K562 (cell line): ENCODE measurements around the gene TIPARP. TPM values are rescaled to one million over a fixed set of nuclear protein-coding genes. Genes with fewer than 3 reads are reported as not detected.

ENCODE experiments used
- ATAC-seq: fragments of 200-7000 bp; cut with Tn5 transposase; 3 replicates; pipeline ENCODE4 v1.9.1; 2020; ENCODE audit warnings: moderate library complexity
- BruUV-seq: library from RNA; stranded (reverse); fragments of 400-500 nt; replicated peaks from 2 replicates; lab custom pipeline; 2021; lab: Mats Ljungman, UMichigan
- CTCF ChIA-PET: fragments of 300-600 bp; formaldehyde crosslinking; extraction: SDS; loops from one replicate; lab custom pipeline; 2021; ENCODE audit warnings: low intra/inter-chr PET ratio; lab: Yijun Ruan, JAX
- POLR2A ChIA-PET: fragments of 300-600, 350-650 bp; sonication (Branson Sonifier 250); formaldehyde crosslinking; extraction: SDS; loops from one replicate; lab custom pipeline; 2021; ENCODE audit warnings: antibody characterized with exemption, inconsistent platforms; lab: Yijun Ruan, JAX
- DNase-seq, 4 experiments: peaks; one replicate each; pipeline versions ENCODE4 v3.0.0 to v3.0.0-alpha.2; 2011 to 2018; ENCODE audit warnings: low spot score in 3 of 4, mixed read lengths in 3 of 4; ENCODE audit errors: extremely low read depth in 1 of 4
- FAIRE-seq: peaks from 2 replicates; lab custom pipeline; 2011; peaks lifted over from hg19 to GRCh38; lab: Jason Lieb, UNC
- H2AFZ ChIP-seq: 2 replicates; pipeline ENCODE4 v1.6.0; 2011; ENCODE audit warnings: low read depth, low read length, control low read depth, inconsistent platforms
- H3K27ac ChIP-seq: fragments of 200-600 bp; 3 replicates; pipeline ENCODE4 v1.8.0; 2011; ENCODE audit warnings: low read depth, mild to moderate bottlenecking, control low read depth, inconsistent platforms, low read length, moderate library complexity, mixed read lengths; ENCODE audit errors: extremely low read depth
- H3K27me3 ChIP-seq, 2 experiments: fragments of 300-600 bp in 1 of 2; 2 replicates in 1 of 2; 3 replicates in 1 of 2; pipeline versions ENCODE4 v1.6.0 to v1.8.0; 2011; ENCODE audit warnings: inconsistent platforms in 2 of 2, low read length in 2 of 2, mild to moderate bottlenecking in 1 of 2, mixed read lengths in 1 of 2, moderate library complexity in 1 of 2; ENCODE audit not compliant: control insufficient read depth in 2 of 2, insufficient read depth in 2 of 2
- H3K36me3 ChIP-seq: fragments of 300-600 bp; 3 replicates; pipeline ENCODE4 v1.8.0; 2011; ENCODE audit warnings: mild to moderate bottlenecking, low read length, inconsistent platforms; ENCODE audit not compliant: control insufficient read depth, insufficient read depth
- H3K4me1 ChIP-seq, 2 experiments: fragments of 200-600 bp in 1 of 2; replicated peaks in 1 of 2; 2 replicates in 1 of 2; 3 replicates in 1 of 2; pipeline versions ENCODE4 v1.5.1 to v1.8.0; 2011; ENCODE audit warnings: inconsistent platforms in 2 of 2, low read length in 2 of 2, mild to moderate bottlenecking in 1 of 2, mixed read lengths in 1 of 2, moderate library complexity in 1 of 2; ENCODE audit not compliant: control insufficient read depth in 2 of 2, insufficient read depth in 2 of 2
- H3K4me2 ChIP-seq: 2 replicates; pipeline ENCODE4 v1.6.1; 2011; ENCODE audit warnings: low read length, control low read depth, inconsistent platforms, mixed read lengths; ENCODE audit not compliant: insufficient read depth
- H3K4me3 ChIP-seq: fragments of 200-600 bp; sonication (generic), shearing (Covaris generic); 2 replicates; pipeline ENCODE4 v1.5.1; 2016; ENCODE audit warnings: control low read depth, inconsistent platforms
- H3K79me2 ChIP-seq: fragments of 200-600 bp; 3 replicates; pipeline ENCODE4 v1.8.0; 2011; ENCODE audit warnings: low read length, inconsistent platforms; ENCODE audit not compliant: control insufficient read depth, insufficient read depth
- H3K9ac ChIP-seq, 2 experiments: 2 replicates each; pipeline versions ENCODE4 v1.6.0 to v1.6.1; 2011; ENCODE audit warnings: low read depth in 2 of 2, low read length in 2 of 2, control low read depth in 1 of 2, inconsistent platforms in 1 of 2, mild to moderate bottlenecking in 1 of 2, mixed read lengths in 1 of 2; ENCODE audit not compliant: insufficient read depth in 1 of 2
- H3K9me1 ChIP-seq: one replicate; pipeline ENCODE4 v1.6.0; 2011; ENCODE audit warnings: inconsistent platforms, mild to moderate bottlenecking, low read length, moderate library complexity; ENCODE audit not compliant: control insufficient read depth, insufficient read depth
- H3K9me3 ChIP-seq: replicated peaks from 2 replicates; pipeline ENCODE4 v1.5.1; 2011; ENCODE audit warnings: low read depth, low read length, inconsistent platforms; ENCODE audit not compliant: control insufficient read depth, insufficient read depth
- H4K20me1 ChIP-seq: replicated peaks from 2 replicates; pipeline ENCODE4 v1.6.1; 2011; ENCODE audit warnings: low read length, inconsistent platforms, mixed read lengths; ENCODE audit not compliant: control insufficient read depth, insufficient read depth
- BCL6 ChIP-seq: fragments of 250-450 bp; sonication (Bioruptor Pico); IDR thresholded peaks from 2 replicates; pipeline ENCODE4 v1.4.0; 2020
- DDX20 ChIP-seq: fragments of 450-650 bp; IDR thresholded peaks from 2 replicates; pipeline ENCODE4 v1.6.1; 2016; ENCODE audit warnings: missing genetic modification characterization, low read depth, mild to moderate bottlenecking, missing compliant biosample characterization, moderate library complexity
- ETS2 ChIP-seq: IDR thresholded peaks from 2 replicates; pipeline ENCODE4 v1.6.1; 2016; ENCODE audit warnings: borderline replicate concordance, missing genetic modification characterization, mild to moderate bottlenecking, moderate library complexity, missing compliant biosample characterization; ENCODE audit not compliant: poor library complexity, severe bottlenecking
- GTF2A2 ChIP-seq: IDR thresholded peaks from 2 replicates; pipeline ENCODE4 v1.6.1; 2016; ENCODE audit warnings: mild to moderate bottlenecking, missing genetic modification characterization, missing compliant biosample characterization
- HDAC6 ChIP-seq: IDR thresholded peaks from 2 replicates; pipeline ENCODE4 v1.6.1; 2012; ENCODE audit warnings: low read depth, mild to moderate bottlenecking, control low read depth, inconsistent platforms, low read length, moderate library complexity
- MAFG ChIP-seq: fragments of 450-650 bp; conservative IDR thresholded peaks from 2 replicates; pipeline ENCODE4 v1.6.1; 2016; ENCODE audit warnings: missing genetic modification characterization, missing compliant biosample characterization
- POU5F1 ChIP-seq: fragments of 150-350 bp; IDR thresholded peaks from 2 replicates; pipeline ENCODE4 v1.6.1; 2014; ENCODE audit warnings: borderline replicate concordance, low read length, low read depth, mild to moderate bottlenecking; ENCODE audit not compliant: partially characterized antibody
- TRIM28 ChIP-seq: fragments of 450-650 bp; IDR thresholded peaks from 2 replicates; pipeline ENCODE4 v1.6.1; 2017
- ZNF3 ChIP-seq: fragments of 250-450 bp; sonication (Bioruptor Pico); IDR thresholded peaks from 2 replicates; pipeline ENCODE4 v1.5.0; 2021; ENCODE audit warnings: mild to moderate bottlenecking, moderate library complexity
- ZNF449 ChIP-seq: fragments of 250-450 bp; sonication (Bioruptor Pico); IDR thresholded peaks from 2 replicates; pipeline ENCODE4 v1.8.0; 2022; ENCODE audit warnings: moderate library complexity, mild to moderate bottlenecking, inconsistent platforms
- WGBS: fragments of 100-300 bp; shearing (Covaris generic); methylation state at CpG from one replicate; pipeline ENCODE4 v1.1.6; 2016; ENCODE audit warnings: low coverage, mixed read lengths; ENCODE audit not compliant: insufficient coverage; ENCODE audit errors: missing lambda C conversion rate; 5-methylcytosine and 5-hydroxymethylcytosine counted together
- in situ Hi-C: fragments of 300-500 bp; cut with MboI; formaldehyde crosslinking; loops from 4 replicates; pipeline ENCODE4 v1.15.0; 2018; ENCODE audit warnings: inconsistent platforms, mixed read lengths
- intact Hi-C: fragments of 100-400 bp; cut with micrococcal nuclease; formaldehyde crosslinking; loops from 2 replicates; pipeline ENCODE4 v1.14.2; 2022
- polyA plus RNA-seq, 8 experiments: library from polyadenylated mRNA; depleted of rRNA in 4 of 8; stranded (reverse) in 5 of 8; unstranded in 3 of 8; fragments of >200 nt; fragmentation: Nextera tagmentation in 2 of 8; fragmentation: Illumina TruSeq in 1 of 8; extraction: Ambion mirVana in 2 of 8; extraction: Trizol in 1 of 8; gene quantifications; 2 replicates each; pipeline versions ENCODE4 v1.2.1 to v1.2.3, GENCODE V29; 2011 to 2014; ENCODE audit warnings: inconsistent platforms in 1 of 8, missing spikeins in 1 of 8
- total RNA-seq, 7 experiments: library from RNA; depleted of rRNA in 6 of 7; stranded (reverse); fragments of >200 nt in 6 of 7; fragmentation: Illumina TruSeq in 2 of 7; extraction: Trizol in 2 of 7; gene quantifications; 2 replicates each; pipeline versions ENCODE4 v1.2.1 to v1.2.3, GENCODE V29; 2011 to 2021; ENCODE audit warnings: low replicate concordance in 1 of 7
- TF ChIP-seq, protein P1 (sequence below): sonication (generic); formaldehyde crosslinking; IDR thresholded peaks from 2 replicates; pipeline ENCODE4 v1.8.1; 2023; ENCODE audit warnings: mild to moderate bottlenecking, missing genetic modification reagents, moderate library complexity

Gene TIPARP
- total and polyA plus RNA-seq, 9 of the 15 experiments (the other 6 are each of a cell fraction or from before 2014, with no cell fraction given) = 2.4 to 29.4 (median 15.1) TPM

DNA sequence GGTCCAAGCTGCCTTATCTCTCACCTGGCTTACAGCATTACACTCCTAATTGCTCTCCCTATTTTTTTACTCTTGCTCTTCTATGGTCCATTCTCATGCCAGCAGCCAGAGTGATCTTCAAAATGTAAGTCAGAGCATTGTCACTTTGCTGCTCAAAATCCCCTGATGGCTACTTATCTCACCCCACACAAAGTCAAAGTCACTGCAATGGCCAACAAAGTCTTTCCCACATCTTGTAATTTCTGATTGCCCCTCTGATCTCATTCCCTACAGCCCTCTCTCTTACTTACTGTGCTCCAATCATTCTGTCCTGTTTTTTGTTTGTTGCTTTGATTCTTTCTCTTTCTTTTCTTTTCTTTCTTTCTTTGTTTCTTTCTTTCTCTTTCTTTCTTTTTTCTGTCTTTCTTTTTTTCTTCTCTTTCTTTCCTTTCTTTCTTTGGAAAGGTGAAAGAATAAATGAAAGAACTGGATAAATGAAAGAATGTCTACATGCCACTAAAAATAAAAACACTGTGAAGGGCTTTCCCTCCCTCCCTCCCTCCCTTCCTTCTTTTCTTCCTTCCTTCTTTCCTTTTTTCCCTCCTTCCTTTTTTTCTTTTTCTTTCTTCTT is 34.9 kb upstream of the TIPARP start (continued):
- TF ChIP-seq MAFG (tag) = peak; percentile 65
- TF ChIP-seq, all 486 proteins: peak for 15

GRCh38 chr3:156641618-156641975 is 32.8 kb upstream of the TIPARP start:
- TF ChIP-seq, protein P1, sequence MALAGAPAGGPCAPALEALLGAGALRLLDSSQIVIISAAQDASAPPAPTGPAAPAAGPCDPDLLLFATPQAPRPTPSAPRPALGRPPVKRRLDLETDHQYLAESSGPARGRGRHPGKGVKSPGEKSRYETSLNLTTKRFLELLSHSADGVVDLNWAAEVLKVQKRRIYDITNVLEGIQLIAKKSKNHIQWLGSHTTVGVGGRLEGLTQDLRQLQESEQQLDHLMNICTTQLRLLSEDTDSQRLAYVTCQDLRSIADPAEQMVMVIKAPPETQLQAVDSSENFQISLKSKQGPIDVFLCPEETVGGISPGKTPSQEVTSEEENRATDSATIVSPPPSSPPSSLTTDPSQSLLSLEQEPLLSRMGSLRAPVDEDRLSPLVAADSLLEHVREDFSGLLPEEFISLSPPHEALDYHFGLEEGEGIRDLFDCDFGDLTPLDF = no peak
- TF ChIP-seq GTF2A2 (tag) (no peak), ZNF449 (CRISPR knock-in tag) (no peak), ZNF3 (CRISPR knock-in tag) (no peak), DDX20 (no peak), POU5F1 (no peak), BCL6 (CRISPR knock-in tag) (no peak), ETS2 (tag) (no peak), TRIM28 (no peak), HDAC6 (no peak)
- TF ChIP-seq, all 486 proteins: peak for 0
- ATAC-seq (no peak), DNase-seq (no peak), FAIRE-seq (no peak)
- 0% methylated on average over 1 of the region's 1 CpG for WGBS
- ChIA-PET POLR2A (no interaction called here), CTCF (no interaction called here)
- H3K4me3 ChIP-seq = no peak overlapping the region
- no peaks in the 10 kb centered on the region for H3K36me3 ChIP-seq
- no TSS peak for BruUV-seq
- H3K27ac ChIP-seq = no peak overlapping the region
- H3K9me3 ChIP-seq = no peaks in the 10 kb centered on the region
- peaks cover 10 to 17% of the 10 kb centered on the region in 2 experiments for H3K4me1 ChIP-seq
- intact Hi-C loops (no loop called here), in situ Hi-C loops (no loop called here)
- H3K9ac ChIP-seq = no peak overlapping the region
- H3K79me2 ChIP-seq = no peaks in the 10 kb centered on the region
- H4K20me1 ChIP-seq = no peaks in the 10 kb centered on the region
- H2AFZ ChIP-seq = no peak overlapping the region
- no peaks in the 10 kb centered on the region for H3K9me1 ChIP-seq
- no peaks in the 10 kb centered on the region for H3K27me3 ChIP-seq
- no peak overlapping the region for H3K4me2 ChIP-seq
